Measurements from ENCODE around the gene AMN1.

AMN1 gene

GRCh38 chr12:31627456-31628054 lies 101.3 kb downstream of the AMN1 start:
- DNase-seq, result no peak

- DNase-seq, result no peak
These were observed 102.4 kb downstream of the AMN1 start for GRCh38 chr12:31626270-31626995.

GRCh38 chr12:31622038-31622437 lies 106.8 kb downstream of the AMN1 start:
- DNase-seq, result no peak
